ENCODE measurements around the gene TRPC4AP. TPM values are rescaled to one million over a fixed set of nuclear protein-coding genes. Genes with fewer than 3 reads are reported as not detected.
"Not testable (repeated sequence)": the region's sequence is repeated elsewhere in the genome, so short reads cannot be mapped to it uniquely, and the experiment has no call there.

Gene TRPC4AP
- total RNA-seq, 4 donors from 2014 or later = 62.7 to 101 (median 80.8) TPM

GRCh38 chr20:35087355-35087754 is 5.3 kb downstream of the TRPC4AP start:
- Histone ChIP-seq H3K4me1 (peaks cover 0 to 39% (median 0%) of the 10 kb centered on the region in 4 donors), H3K4me3 (no peak overlapping the region), H3K27ac (no peak overlapping the region), H3K9me3 (no peaks in the 10 kb centered on the region), H3K27me3 (no peaks in the 10 kb centered on the region), H3K36me3 (no peaks in the 10 kb centered on the region)
- no peak for DNase-seq
- TF ChIP-seq, protein P1, sequence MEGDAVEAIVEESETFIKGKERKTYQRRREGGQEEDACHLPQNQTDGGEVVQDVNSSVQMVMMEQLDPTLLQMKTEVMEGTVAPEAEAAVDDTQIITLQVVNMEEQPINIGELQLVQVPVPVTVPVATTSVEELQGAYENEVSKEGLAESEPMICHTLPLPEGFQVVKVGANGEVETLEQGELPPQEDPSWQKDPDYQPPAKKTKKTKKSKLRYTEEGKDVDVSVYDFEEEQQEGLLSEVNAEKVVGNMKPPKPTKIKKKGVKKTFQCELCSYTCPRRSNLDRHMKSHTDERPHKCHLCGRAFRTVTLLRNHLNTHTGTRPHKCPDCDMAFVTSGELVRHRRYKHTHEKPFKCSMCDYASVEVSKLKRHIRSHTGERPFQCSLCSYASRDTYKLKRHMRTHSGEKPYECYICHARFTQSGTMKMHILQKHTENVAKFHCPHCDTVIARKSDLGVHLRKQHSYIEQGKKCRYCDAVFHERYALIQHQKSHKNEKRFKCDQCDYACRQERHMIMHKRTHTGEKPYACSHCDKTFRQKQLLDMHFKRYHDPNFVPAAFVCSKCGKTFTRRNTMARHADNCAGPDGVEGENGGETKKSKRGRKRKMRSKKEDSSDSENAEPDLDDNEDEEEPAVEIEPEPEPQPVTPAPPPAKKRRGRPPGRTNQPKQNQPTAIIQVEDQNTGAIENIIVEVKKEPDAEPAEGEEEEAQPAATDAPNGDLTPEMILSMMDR (IDR thresholded peaks at IDR 0.05) = no peak
- no peak for TF ChIP-seq POLR2A (IDR thresholded peaks at IDR 0.05)

DNA sequence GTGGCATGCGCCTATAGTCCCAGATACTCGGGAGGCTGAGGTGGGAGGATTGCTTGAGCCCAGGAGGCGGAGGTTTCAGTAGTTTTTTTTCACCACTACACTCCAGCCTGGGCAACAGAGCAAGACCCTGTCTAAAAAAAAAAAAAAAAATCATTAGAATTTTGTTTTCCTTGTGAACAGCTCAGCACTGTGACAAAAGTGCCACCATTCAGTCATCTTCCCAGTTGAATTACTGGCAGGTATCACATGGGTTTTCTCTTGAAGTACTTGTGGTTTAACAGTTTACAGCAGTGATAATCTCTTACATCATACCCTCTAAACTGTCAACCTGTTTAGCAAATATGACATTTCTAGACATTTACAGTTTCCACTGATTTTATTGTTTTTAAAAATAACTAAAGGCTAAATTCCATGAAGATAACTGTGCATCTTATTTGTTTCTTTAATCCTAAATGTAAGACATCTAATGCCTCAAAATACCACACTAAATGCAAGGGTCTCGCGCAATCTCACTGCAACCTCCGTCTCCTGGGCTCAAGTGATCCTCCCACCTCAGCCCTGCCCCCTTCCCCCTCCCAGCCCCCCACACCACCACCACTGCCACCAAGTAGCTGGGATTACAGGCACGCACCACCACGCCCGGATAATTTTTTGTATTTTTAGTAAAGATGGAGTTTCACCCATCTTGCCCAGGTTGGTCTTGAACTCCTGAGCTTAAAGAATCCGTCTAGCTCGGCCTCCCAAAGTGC is 7.0 kb downstream of the TRPC4AP start:
- H3K9me3 ChIP-seq = no peaks in the 10 kb centered on the region
- H3K27me3 ChIP-seq = no peaks in the 10 kb centered on the region
- no peak for TF ChIP-seq POLR2A (IDR thresholded peaks at IDR 0.05)
- TF ChIP-seq, protein P1 (IDR thresholded peaks at IDR 0.05) = no peak
- peaks cover 0 to 27% (median 0%) of the 10 kb centered on the region in 4 donors for H3K4me1 ChIP-seq
- H3K27ac ChIP-seq = no peak overlapping the region
- no peak overlapping the region for H3K4me3 ChIP-seq
- DNase-seq = no peak
- no peaks in the 10 kb centered on the region for H3K36me3 ChIP-seq

GRCh38 chr20:35084998-35085397 is 7.6 kb downstream of the TRPC4AP start:
- H3K27me3 ChIP-seq = no peaks in the 10 kb centered on the region
- H3K4me1 ChIP-seq = peaks cover 0 to 24% (median 0%) of the 10 kb centered on the region in 4 donors
- H3K27ac ChIP-seq = no peak overlapping the region
- H3K36me3 ChIP-seq = no peaks in the 10 kb centered on the region
- H3K9me3 ChIP-seq = no peaks in the 10 kb centered on the region
- TF ChIP-seq POLR2A (IDR thresholded peaks at IDR 0.05) = no peak
- TF ChIP-seq, protein P1 (IDR thresholded peaks at IDR 0.05) = no peak
- DNase-seq = no peak
- H3K4me3 ChIP-seq = no peak overlapping the region

GRCh38 chr20:35080348-35080642 is 12.3 kb downstream of the TRPC4AP start:
- not testable (repeated sequence) for H3K4me1 ChIP-seq, H3K4me3 ChIP-seq, H3K27ac ChIP-seq, DNase-seq, H3K27me3 ChIP-seq, H3K9me3 ChIP-seq
- H3K36me3 ChIP-seq = peaks cover 0 to 22% (median 0%) of the 10 kb centered on the region in 3 donors

DNA sequence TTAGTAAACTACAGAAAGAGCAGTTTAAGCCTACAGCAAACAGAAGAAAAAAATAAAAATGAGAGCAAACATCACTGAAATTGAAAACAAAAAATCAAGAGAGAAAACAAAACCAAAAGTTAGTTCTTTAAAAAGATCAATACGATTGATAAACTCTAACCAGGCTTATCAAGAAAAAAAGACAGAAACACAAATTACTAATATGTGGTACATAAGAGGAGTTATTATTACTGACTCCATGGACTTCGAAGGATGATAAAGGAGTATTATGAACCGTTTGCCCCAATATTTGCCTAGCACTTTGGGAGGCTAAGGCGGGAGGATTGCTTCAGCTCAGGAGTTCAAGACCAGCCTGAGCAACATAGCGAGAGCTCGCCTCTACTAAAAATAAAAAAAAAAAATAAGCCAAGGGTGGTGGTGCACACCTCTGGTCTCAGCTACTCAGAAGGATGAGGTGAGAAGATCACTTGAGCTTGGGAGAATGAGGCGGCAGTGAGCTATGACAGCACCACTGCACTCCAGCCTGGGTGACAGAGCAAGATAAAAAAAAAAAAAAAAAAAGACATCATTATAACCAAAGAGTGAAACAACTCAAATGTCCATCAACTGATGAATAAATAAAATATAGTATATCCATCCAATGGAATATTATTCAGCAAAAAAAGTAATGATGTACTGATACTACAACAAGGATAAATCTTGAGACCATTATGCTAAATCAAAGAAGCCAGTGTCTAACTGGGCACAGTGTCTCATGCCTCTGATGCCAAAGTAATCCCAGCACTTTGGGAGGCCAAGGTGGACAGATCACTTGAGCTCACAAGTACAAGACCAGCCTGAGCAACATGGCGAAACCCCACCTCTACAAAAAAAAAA is 12.9 kb downstream of the TRPC4AP start:
- no peak overlapping the region for H3K4me3 ChIP-seq
- no peak overlapping the region for H3K27ac ChIP-seq
- no peaks in the 10 kb centered on the region for H3K4me1 ChIP-seq
- TF ChIP-seq POLR2A (IDR thresholded peaks at IDR 0.05) = no peak
- TF ChIP-seq, protein P1 (IDR thresholded peaks at IDR 0.05) = no peak
- no peaks in the 10 kb centered on the region for H3K27me3 ChIP-seq
- no peaks in the 10 kb centered on the region for H3K9me3 ChIP-seq
- DNase-seq = no peak
- peaks cover 0 to 22% (median 0%) of the 10 kb centered on the region in 3 donors for H3K36me3 ChIP-seq

GRCh38 chr20:35077872-35078271 is 14.7 kb downstream of the TRPC4AP start:
- H3K36me3 ChIP-seq = peaks cover 0 to 22% (median 0%) of the 10 kb centered on the region in 3 donors

More at GRCh38 chr20:35077872-35078271, 14.7 kb downstream of the TRPC4AP start:
- no peak for DNase-seq
- H3K27me3 ChIP-seq = no peaks in the 10 kb centered on the region
- no peaks in the 10 kb centered on the region for H3K9me3 ChIP-seq
- no peak for TF ChIP-seq POLR2A (IDR thresholded peaks at IDR 0.05)
- TF ChIP-seq, protein P1 (IDR thresholded peaks at IDR 0.05) = no peak
- no peaks in the 10 kb centered on the region for H3K4me1 ChIP-seq
- no peak overlapping the region for H3K27ac ChIP-seq
- H3K4me3 ChIP-seq = no peak overlapping the region
